NCI-H2081 treated with DMSO at 0.1 percent for 48 hours (cell line): ENCODE measurements around the gene NFASC.

Experiments used
- DNase-seq: peaks from one replicate; lab custom pipeline; 2025; lab: John Stamatoyannopoulos, UW

Gene NFASC

GRCh38 chr1:204959836-204960235, 89.2 kb downstream of the NFASC start:
- DNase-seq, result no peak

GRCh38 chr1:204960306-204961125, 89.9 kb downstream of the NFASC start:
- no peak for DNase-seq

DNA sequence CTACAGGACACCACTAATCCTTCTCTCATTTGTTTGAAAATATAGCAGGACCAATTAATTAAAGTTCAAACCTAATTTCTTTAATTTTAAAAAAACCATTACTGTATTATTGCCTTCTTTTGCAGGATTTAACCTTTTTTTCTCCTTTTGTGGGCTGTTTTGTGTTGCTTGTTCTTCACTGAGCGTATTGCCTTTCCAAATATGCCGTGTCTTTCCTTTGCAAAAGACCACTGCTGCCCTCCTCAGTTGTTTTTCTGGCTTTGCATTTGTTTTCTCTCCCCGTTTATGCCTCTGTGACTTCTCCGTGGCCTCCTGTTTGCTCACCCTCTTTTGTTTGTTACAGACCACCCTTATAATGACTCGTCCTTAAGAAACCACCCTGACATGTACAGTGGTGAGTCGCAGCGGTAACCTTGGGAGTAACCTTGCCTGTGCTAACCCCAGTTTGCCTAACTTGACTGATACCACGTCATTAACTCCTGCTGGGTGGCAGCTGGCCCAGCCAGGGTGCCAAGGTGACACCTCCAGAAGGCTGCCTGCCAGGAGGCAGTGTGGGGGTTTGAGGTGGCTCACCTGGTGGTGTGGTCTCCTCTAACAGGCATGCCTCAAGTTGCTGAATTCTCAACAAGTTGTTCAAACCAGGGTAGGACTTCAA, 91.2 kb downstream of the NFASC start:
- DNase-seq, result no peak

- DNase-seq, result no peak
These were observed 92.3 kb downstream of the NFASC start for GRCh38 chr1:204962742-204963632.

DNA sequence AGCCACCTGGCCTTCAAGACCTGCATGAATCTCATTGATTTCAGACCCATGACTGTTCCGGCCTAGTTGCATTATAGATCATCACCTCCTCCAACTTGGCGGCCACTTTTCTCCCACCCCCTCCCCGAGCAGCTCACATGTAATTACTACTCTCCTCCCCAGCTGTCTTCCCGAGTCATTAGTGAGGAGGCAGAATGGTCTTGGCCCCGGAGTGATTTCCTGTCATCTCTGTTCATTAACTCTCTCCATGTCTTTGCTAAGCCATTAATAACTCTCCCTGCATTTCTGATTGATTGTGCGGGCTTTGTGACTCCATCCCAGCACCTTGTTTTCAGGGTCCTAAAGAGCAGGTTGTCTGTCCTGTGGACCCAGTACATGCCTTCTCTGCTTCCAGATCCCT, 96.8 kb downstream of the NFASC start:
- peak; percentile 13 for DNase-seq

GRCh38 chr1:204968135-204968534, 97.5 kb downstream of the NFASC start:
- DNase-seq, result no peak

DNA sequence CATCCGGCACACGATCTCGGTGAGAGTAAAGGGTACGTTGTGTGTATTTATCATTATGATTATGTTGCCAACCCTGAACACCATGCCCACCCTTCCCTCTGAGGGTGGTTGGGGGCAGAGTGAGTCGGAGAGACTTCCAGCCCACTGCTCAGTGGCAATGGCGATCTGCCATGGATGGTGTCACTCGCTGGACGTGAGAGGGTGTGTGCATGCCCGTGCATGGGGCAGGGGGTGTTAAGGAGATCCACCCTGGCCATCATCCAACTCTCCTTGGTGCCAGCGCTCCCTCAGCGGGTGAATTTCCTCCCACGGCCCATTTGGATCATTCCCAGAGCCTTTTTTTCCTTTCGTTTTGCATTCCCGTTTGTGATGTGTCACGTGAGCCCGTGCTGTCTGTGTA, 98.3 kb downstream of the NFASC start:
- no peak for DNase-seq

DNA sequence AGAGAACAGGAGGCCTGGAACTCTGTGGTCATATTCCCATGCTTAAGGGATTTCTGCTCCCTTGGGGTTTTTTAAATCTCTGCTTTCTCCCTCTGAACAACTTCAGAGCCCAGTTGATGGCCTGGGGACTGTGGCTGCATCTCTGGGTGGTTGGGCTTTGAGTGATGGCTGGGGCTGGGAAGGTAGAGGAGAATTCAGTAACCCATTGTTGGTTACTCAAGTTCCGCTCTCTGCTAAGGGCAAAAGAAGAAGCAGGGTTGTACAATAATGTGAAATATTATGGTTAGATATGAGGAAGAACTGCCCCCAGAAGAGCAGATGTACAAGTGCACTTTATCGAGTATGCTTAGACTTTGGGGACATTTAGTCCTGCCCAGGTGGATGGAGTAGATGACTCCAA, 100.3 kb downstream of the NFASC start:
- DNase-seq, result no peak

DNA sequence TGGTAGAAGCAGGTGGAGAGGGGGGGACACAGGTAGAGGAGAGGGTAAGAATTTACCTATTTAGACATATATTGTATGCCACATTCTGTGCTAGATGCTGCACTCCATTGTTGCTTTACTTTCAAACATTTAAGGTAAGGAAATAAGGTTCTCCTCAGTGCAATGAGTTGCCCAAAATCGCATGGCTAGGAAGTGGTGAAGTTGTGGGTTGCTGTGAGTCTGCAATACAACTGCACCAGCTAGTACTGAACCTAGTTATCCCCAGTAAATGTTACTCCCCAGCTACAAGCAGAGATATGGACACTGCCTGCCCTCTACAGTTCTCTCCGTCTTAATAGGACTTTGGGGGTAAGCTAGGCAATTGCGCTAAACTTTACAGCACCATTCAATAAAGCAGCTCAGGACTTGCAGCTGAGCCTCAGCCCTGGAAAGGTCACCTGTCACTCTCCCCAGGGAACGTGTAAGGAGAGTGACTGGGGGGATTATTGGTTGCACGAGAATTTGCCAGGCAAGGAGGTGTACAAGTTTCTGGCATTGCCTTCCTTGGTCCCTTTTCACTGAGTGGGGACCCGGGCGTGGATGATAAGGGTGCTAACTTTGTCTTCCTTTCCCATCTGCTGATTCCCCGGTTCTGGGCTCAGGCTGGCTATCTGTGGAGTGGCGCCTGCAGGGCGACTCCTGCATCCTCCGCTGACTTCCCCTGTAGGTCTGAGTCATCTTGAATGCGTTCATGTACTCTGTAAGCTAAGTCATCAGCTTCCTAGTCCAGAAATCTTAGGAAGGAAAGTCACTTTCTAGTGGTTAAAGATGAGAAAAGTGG, 101.1 kb downstream of the NFASC start:
- no peak for DNase-seq

- no peak for DNase-seq
These were observed 101.8 kb downstream of the NFASC start for GRCh38 chr1:204972426-204972825.

- no peak for DNase-seq
These were observed 102.8 kb downstream of the NFASC start for GRCh38 chr1:204973449-204973848.

- DNase-seq, result no peak
These were observed 103.7 kb downstream of the NFASC start for GRCh38 chr1:204974327-204974726.

- DNase-seq, result no peak
These were observed 104.4 kb downstream of the NFASC start for GRCh38 chr1:204975021-204975420.

- no peak for DNase-seq
These were observed 105.0 kb downstream of the NFASC start for GRCh38 chr1:204975568-204976235.

DNA sequence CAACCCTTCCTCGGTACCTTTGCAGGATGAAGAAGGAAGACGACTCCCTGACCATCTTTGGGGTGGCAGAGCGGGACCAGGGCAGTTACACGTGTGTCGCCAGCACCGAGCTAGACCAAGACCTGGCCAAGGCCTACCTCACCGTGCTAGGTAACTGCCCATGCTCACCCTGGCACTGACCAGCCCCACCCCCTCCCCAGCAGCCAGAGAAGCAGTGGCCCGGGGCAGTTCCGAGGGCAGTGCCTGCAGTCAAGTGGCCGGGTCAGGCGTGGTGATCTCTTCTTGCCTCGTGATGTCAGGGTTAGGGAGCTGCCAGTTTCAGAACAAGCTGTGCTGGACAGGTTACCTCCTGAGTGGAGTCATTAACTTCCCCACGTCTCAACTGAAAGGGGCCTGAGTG, 106.0 kb downstream of the NFASC start:
- DNase-seq, result no peak

GRCh38 chr1:204977318-204977717, 106.7 kb downstream of the NFASC start:
- no peak for DNase-seq

DNA sequence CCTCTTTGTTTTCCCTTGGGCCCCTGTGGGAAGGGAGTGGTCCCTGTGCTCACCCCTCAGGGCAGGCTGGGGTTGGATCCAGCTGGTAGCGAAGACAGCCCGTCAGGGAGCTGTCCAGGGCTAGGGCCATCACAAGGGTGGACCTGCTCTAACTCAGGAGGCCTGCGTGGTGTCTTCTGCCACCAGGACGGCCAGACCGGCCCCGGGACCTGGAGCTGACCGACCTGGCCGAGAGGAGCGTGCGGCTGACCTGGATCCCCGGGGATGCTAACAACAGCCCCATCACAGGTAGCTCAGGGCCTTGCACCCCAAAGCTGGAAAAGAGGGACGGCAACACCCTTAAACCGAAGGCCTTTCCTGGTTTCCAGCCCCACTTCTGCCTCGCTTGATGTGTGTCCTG, 108.1 kb downstream of the NFASC start:
- DNase-seq, result no peak

- no peak for DNase-seq
These were observed 108.6 kb downstream of the NFASC start for GRCh38 chr1:204979306-204979705.

DNA sequence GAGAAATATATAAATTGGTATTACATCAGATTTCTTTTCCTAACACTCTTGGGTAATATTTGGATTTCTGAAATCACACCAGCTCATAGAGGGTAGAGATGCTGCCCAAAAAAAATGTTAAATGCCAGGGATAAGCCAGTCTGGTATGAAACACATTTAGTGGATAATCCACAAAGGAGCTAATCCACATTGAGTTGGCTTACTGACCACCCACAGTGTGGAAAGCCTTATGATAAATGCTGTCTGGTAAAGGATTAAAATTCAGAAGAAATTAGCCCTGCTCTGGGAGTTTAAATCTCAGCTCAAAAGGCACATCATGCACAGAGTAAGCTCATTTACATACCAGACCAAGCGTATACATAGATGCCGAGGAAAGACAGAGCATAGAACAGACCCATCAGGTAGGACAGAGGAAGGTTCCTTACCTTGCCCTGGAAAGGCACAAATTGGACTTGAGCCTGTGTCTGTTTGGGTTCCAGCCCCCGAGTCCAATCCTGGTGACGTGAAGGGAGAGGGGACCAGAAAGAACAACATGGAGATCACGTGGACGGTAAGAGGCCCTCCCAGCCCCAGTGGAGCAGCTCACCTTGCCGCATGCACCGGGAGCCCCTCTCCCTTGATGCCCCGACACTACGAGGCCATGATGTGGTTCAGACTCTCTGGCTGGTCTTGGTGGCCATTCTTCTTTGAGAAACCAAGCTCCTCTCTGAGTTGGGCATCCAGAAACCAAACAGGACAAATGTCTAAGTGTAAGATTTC, 109.4 kb downstream of the NFASC start:
- DNase-seq, result no peak

GRCh38 chr1:204980840-204981405, 110.3 kb downstream of the NFASC start:
- DNase-seq, result no peak
